Activated CD4-positive, CD25-positive, alpha-beta regulatory T cell treated with anti-CD3 and anti-CD28 coated beads, Interleukin-2, amount 50 U/mL, for 24 hours (primary cell): ENCODE results near the gene CALHM4.
"Not testable (repeated sequence)": the region's sequence is repeated elsewhere in the genome, so short reads cannot be mapped to it uniquely, and the experiment has no call there.

Source experiments
- ATAC-seq, 2 donors: fragments of 150-1000 bp; cut with Tn5 transposase; one replicate each; pipeline ENCODE4 v1.10.0; 2021; ENCODE audit warnings: mild to moderate bottlenecking in 1 of 2, moderate library complexity in 1 of 2

The CALHM4 gene

GRCh38 chr6:116578335-116578734, 24.8 kb downstream of the CALHM4 start:
- ATAC-seq, result no peak

GRCh38 chr6:116579143-116579542, 25.6 kb downstream of the CALHM4 start:
- no peak for ATAC-seq

- no peak for ATAC-seq
These were observed 26.6 kb downstream of the CALHM4 start for GRCh38 chr6:116580198-116580597.

GRCh38 chr6:116586276-116586675, 32.7 kb downstream of the CALHM4 start:
- no peak for ATAC-seq

GRCh38 chr6:116586738-116587137, 33.2 kb downstream of the CALHM4 start:
- no peak for ATAC-seq

- no peak for ATAC-seq
These were observed 41.7 kb downstream of the CALHM4 start for GRCh38 chr6:116595247-116595646.

- no peak for ATAC-seq
These were observed 43.3 kb downstream of the CALHM4 start for GRCh38 chr6:116596815-116597214.

GRCh38 chr6:116603916-116604315, 50.4 kb downstream of the CALHM4 start:
- ATAC-seq, result not testable (repeated sequence)

GRCh38 chr6:116604868-116605267, 51.3 kb downstream of the CALHM4 start:
- ATAC-seq, result not testable (repeated sequence)

- no peak for ATAC-seq
These were observed 52.4 kb downstream of the CALHM4 start for GRCh38 chr6:116605935-116606334.
